Measurements from ENCODE around the gene TCTN2.

The TCTN2 gene

DNA sequence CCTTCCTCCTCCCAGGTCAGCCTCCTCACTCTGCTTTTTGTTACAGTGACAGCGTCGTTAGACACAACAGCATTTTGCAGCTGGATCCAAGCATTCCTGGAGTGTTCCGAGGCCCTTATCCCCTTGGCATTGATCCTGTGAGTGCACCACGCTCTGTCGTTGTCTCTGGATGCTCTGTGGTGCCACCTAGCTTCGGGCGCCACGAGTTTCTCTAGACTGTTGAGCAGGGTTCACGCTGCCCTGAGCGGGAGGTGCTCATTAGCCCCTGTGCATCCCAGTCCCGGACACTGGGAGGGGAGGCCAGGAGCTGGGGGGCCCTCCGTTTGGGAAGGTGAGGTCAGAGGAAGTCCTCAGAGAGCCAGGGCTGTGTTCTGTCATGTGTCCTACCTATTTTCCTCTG, 73.9 kb downstream of the TCTN2 start:
- no peak for FAIRE-seq

DNA sequence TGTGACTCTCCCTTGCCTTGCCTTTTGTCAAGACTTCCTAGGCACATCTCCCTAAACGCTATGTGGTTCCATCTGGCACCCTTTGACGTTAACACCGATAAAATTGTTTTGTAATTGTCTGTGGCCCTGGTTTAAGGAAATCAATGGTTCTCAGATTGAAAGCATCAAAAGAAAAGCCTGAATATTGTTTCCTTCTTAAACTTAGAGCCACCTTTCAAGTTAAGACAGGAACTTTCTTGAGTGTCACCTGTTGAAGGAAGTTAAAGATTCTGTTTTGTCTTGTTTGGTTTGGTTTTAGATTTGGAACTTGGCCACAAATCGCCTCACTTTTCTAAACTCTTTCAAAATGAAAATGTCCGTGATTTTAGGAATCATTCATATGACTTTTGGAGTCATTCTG, 76.4 kb downstream of the TCTN2 start:
- FAIRE-seq = no peak

DNA sequence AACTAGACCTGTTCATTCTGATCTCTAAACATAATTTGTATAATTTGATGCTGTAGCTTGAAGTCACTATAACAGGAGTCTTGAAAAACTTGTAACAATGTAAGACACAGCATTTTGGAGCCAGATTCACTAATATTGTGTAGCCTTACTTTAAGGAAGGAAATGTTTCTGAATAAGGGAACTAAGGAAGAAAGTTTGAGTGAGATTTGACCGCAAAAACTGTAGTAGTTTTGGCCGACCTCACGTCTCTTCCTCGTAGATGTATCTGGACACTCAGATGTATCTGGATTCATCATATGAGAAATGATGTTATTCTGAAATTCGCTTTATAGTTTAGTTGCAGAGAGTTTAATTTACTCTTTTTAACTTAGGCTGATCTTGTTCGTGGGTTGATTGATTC, 77.2 kb downstream of the TCTN2 start:
- no peak for FAIRE-seq

DNA sequence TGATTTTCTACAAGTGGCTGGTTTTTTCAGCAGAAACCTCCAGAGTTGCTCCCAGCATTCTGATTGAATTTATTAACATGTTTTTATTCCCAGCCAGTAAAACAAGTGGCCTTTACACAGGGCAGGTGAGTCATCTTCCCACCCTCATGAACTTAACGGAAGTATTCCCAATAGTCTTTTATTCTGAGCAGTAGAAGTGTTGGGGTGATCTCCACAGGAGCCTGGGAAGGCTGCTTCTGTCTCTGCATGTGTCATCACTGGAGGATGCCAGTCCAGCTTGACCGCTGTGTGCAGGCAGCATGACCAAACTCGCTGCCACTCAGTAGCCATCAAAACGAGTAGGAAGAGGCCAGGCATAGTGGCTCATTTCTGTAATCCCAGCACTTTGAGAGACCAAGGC, 77.7 kb downstream of the TCTN2 start:
- no peak for FAIRE-seq

DNA sequence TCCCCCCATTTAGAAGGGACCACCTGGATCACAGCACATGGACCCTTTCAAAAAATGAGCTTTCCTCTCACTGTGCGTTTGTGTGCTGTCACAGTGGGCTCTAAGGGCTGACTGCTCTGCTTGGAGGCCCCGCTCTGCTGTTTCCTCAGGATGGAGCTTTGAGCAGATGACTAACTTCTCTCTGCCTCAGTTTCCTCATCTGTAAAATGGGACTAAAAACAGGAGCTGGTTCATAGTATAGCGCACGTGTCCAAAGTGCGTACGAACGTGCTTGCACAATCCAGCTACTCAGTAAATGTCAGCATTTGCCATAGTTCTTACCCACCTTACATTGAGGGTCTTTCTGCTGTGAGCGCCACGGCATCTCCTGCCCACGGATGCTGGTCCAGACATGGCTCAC, 78.4 kb downstream of the TCTN2 start:
- no peak for FAIRE-seq

DNA sequence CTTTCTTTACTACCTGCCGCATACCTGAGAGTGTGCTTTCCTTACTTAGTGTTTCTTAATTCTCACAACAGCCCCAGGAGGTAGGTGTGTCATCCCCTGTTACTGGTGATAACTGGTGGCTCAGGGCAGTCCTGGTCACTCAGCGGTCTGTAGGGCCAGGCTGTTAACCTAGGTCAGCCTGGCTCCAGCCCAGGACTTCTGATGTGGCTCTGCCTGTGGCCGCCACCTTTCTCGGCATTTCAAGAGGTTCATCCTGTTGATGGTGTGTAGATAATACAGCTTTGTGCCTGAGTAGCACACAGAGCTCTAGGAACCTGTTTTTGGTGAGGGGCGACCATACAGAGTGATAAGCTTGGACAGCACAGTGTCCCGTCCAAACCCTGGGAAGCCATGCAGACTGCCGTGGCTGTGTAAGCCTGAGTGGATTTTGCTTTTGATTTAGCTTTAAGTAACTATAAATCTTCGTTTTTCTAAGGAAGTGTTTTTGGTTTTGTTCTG, 79.3 kb downstream of the TCTN2 start:
- no peak for FAIRE-seq

DNA sequence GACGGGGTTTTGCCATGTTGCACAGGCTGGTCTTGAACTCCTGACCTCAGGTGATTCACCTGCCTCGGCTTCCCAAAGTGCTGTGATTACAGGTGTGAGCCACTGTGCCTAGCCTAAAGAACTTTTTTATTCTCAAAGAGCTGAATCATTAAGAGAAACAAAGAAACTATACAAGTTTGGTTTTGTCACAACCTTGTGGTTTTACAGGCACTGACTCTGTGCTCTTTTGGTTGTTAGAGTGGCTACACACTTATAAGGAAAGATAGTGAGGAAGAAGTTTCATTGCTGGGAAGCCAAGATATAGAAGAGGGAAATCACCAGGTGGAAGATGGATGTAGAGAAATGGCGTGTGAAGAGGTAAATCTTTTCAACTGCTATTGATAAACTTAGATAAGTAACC, 81.1 kb downstream of the TCTN2 start:
- FAIRE-seq = no peak

DNA sequence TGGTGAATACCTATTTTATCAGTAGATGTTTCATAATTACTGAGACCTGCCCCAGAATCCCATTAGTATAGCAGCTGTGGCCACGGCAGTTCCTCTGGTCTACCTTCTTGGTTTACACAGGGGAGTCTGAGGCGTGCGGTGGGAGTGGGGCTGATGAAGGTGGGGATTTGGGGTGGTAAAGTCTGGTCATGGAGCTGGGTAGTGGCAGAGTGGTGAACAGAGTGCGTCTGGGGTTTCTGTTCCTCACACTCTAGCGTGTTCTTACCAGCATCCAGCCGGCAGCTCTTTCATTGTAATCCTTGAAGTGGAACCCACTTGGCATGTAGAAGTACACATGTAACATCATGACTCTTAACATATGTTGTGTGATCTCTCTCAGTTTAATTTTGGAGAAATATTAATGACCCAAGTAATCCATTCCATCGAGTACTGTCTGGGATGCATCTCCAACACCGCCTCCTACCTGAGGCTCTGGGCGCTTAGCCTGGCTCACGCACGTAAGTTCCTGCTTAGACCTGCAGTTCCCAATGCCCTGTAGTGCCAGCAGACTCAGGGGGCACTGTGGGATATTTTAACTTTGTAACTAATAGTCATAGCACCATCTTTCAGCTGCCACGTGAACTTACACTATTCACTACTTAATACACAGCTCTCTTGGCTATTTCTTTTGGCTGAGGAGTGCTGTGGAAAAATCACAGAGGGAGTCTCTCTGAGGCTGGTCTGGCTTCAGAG, 83.3 kb downstream of the TCTN2 start:
- FAIRE-seq = no peak

DNA sequence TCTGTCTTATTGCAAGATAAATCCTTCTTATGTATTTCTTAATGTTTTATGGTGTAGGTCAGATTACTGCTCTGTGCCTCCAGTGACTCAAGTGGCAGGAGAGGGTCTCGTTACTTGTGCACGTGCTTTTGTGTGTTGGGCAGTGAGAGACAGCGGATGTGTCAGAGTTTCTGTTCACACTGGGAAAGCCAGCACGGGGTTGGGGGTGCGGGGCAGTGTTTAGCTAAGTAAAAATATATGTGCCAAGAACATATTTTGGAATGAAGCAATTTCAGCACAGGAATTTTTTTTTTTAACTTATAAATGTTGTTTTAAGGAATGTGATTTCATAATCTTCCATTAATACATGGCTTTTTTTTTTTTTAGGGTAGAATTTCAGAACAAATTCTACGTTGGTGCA, 86.6 kb downstream of the TCTN2 start:
- no peak for FAIRE-seq

Measured in endometrium (tissue), 2 donors.